Upper lobe of left lung (tissue), 4 donors: ENCODE data around the gene PFKP.

Source experiments
- CTCF ChIP-seq, 6 experiments: fragments of 450-650 bp in 4 of 6; fragments of 200-600 bp in 2 of 6; sonication (generic) in 2 of 6; IDR thresholded peaks; one replicate each; pipeline ENCODE4 v1.5.1; 2016 to 2019; ENCODE audit warnings: antibody characterized with exemption in 6 of 6
- EP300 ChIP-seq, 4 donors: sonication (generic); formaldehyde crosslinking; IDR thresholded peaks; one replicate each; pipeline ENCODE4 v1.5.1; 2017; ENCODE audit warnings: antibody characterized with exemption in 4 of 4, control low read depth in 2 of 4
- POLR2A ChIP-seq, 4 donors: fragments of 450-650 bp; IDR thresholded peaks; one replicate each; pipeline ENCODE4 v1.5.1; 2016 to 2017; ENCODE audit warnings: antibody characterized with exemption in 4 of 4, mild to moderate bottlenecking in 2 of 4
- POLR2AphosphoS5 ChIP-seq, 2 donors: sonication (generic); formaldehyde crosslinking; IDR thresholded peaks; one replicate each; pipeline ENCODE4 v1.5.1; 2017; ENCODE audit warnings: antibody characterized with exemption in 2 of 2

DNA sequence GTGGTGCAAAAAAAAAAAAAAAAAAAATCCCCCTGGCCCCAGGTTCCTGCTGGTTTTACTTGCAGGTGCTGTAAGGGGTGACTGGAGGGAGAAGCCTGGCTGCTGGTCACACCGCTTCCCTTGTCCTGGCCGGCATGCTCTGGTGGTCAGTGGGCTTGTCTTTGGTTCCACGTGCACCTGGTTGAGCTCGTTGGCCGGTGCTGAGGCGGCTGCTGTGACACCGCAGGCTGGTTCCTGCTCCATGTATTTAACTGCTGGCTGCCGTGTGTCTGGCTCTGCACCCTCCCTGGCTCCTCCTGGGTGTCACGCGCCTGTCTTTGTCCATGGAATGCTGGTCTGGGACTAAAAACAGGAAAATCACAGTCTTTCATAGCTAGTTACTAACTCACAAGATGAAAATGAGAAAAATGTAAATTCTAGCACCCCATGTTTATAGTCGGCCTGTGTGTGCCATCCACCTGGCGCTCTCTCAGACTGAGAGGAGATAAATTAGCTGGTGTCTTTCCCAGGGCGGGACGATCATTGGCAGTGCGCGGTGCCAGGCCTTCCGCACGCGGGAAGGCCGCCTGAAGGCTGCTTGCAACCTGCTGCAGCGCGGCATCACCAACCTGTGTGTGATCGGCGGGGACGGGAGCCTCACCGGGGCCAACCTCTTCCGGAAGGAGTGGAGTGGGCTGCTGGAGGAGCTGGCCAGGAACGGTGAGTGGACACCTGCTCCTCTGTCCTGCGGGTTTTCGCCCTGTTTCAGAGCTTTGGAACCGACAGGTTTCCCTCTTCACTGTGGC is 33.7 kb downstream of the PFKP start:
- TF ChIP-seq CTCF (IDR thresholded peaks at IDR 0.05), result no peak
- TF ChIP-seq POLR2A (IDR thresholded peaks at IDR 0.05), result no peak
- TF ChIP-seq POLR2AphosphoS5 (IDR thresholded peaks at IDR 0.05), result no peak
- no peak for TF ChIP-seq EP300 (IDR thresholded peaks at IDR 0.05)
